H1 (cell line): ENCODE results near the gene CNTNAP3B.
"Not testable (repeated sequence)": the region's sequence is repeated elsewhere in the genome, so short reads cannot be mapped to it uniquely, and the experiment has no call there.

Source experiments
- EP300 ChIP-seq, 2 experiments: IDR thresholded peaks; 1 replicate in 1 of 2; 2 replicates in 1 of 2; pipeline ENCODE4 v1.6.1; 2011 to 2012; ENCODE audit warnings: low read depth in 2 of 2, low read length in 2 of 2, mild to moderate bottlenecking in 2 of 2, borderline replicate concordance in 1 of 2, inconsistent platforms in 1 of 2, moderate library complexity in 1 of 2
- HDAC2 ChIP-seq, 2 experiments: fragments of 300-600 bp in 1 of 2; sonication (generic) in 1 of 2; IDR thresholded peaks; 2 replicates each; pipeline ENCODE4 v1.6.1; 2011 to 2012; ENCODE audit warnings: low read depth in 2 of 2, low read length in 2 of 2, mild to moderate bottlenecking in 2 of 2, moderate library complexity in 2 of 2, borderline replicate concordance in 1 of 2, inconsistent platforms in 1 of 2
- NRF1 ChIP-seq: IDR thresholded peaks from 2 replicates; pipeline ENCODE4 v1.6.1; 2011; ENCODE audit warnings: mild to moderate bottlenecking, low read depth, low read length, improper control_type of control experiment
- POLR2A ChIP-seq, 2 experiments: IDR thresholded peaks; 1 replicate in 1 of 2; 2 replicates in 1 of 2; pipeline ENCODE4 v1.6.1; 2011; ENCODE audit warnings: low read depth in 2 of 2, low read length in 2 of 2, mild to moderate bottlenecking in 2 of 2; ENCODE audit errors: control extremely low read depth in 1 of 2
- POU5F1 ChIP-seq: IDR thresholded peaks from 2 replicates; pipeline ENCODE4 v1.6.1; 2011; ENCODE audit warnings: low read depth, mild to moderate bottlenecking, low read length, moderate library complexity
- SP1 ChIP-seq: IDR thresholded peaks from 2 replicates; pipeline ENCODE4 v1.6.1; 2011; ENCODE audit warnings: low read depth, low read length
- TBP ChIP-seq: IDR thresholded peaks from 2 replicates; pipeline ENCODE4 v1.6.1; 2011; ENCODE audit warnings: low read depth, low read length, improper control_type of control experiment
- TF ChIP-seq, protein P1 (sequence below), 3 experiments: IDR thresholded peaks; 1 replicate in 2 of 3; 2 replicates in 1 of 3; pipeline versions ENCODE4 v1.5.1 to v1.6.1; 2011; ENCODE audit warnings: low read length in 3 of 3, mild to moderate bottlenecking in 3 of 3, inconsistent platforms in 2 of 3, low read depth in 1 of 3, moderate library complexity in 1 of 3; ENCODE audit not compliant: insufficient read depth in 1 of 3; ENCODE audit errors: control extremely low read depth in 1 of 3
- TF ChIP-seq, protein P2 (sequence below): IDR thresholded peaks from 2 replicates; pipeline ENCODE4 v1.6.1; 2012; ENCODE audit warnings: inconsistent platforms

DNA sequence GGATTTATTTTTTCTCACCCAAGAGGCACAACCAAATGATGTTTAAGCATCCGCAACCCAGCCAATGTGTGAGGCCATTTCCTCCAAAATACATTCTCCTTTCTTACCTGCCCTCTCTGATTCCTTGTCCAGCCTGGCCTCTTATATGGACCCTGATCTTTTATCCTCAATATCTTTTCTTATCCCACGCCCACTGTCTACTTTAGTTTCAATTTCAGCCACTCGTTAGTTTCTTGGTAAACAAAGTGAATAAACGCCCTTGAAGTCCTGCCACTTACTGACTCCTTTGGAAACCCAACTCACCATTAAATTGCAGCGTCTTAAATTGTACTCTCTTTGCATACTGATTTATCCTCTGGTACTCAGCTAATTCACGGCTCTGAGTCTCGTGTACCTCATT lies 281.4 kb downstream of the CNTNAP3B start:
- not testable (repeated sequence) for TF ChIP-seq SP1; HDAC2 (IDR thresholded peaks at IDR 0.05; ENCODE audit: borderline replicate concordance in 1 of 2, low read depth in 2 of 2, low read length in 2 of 2); POU5F1; POLR2A (IDR thresholded peaks at IDR 0.05; ENCODE audit: control extremely low read depth in 1 of 2, low read depth in 2 of 2, low read length in 2 of 2); EP300 (IDR thresholded peaks at IDR 0.05; ENCODE audit: borderline replicate concordance in 1 of 2, low read depth in 2 of 2, low read length in 2 of 2); TBP; NRF1
- TF ChIP-seq, protein P1, sequence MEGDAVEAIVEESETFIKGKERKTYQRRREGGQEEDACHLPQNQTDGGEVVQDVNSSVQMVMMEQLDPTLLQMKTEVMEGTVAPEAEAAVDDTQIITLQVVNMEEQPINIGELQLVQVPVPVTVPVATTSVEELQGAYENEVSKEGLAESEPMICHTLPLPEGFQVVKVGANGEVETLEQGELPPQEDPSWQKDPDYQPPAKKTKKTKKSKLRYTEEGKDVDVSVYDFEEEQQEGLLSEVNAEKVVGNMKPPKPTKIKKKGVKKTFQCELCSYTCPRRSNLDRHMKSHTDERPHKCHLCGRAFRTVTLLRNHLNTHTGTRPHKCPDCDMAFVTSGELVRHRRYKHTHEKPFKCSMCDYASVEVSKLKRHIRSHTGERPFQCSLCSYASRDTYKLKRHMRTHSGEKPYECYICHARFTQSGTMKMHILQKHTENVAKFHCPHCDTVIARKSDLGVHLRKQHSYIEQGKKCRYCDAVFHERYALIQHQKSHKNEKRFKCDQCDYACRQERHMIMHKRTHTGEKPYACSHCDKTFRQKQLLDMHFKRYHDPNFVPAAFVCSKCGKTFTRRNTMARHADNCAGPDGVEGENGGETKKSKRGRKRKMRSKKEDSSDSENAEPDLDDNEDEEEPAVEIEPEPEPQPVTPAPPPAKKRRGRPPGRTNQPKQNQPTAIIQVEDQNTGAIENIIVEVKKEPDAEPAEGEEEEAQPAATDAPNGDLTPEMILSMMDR (IDR thresholded peaks at IDR 0.05; ENCODE audit: control extremely low read depth in 1 of 3, insufficient read depth in 1 of 3, low read depth in 1 of 3, low read length in 3 of 3), result not testable (repeated sequence)
- TF ChIP-seq, protein P2, sequence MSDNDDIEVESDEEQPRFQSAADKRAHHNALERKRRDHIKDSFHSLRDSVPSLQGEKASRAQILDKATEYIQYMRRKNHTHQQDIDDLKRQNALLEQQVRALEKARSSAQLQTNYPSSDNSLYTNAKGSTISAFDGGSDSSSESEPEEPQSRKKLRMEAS, result not testable (repeated sequence)
